Colonic mucosa (tissue), 4 donors: Measurements from ENCODE around the gene NFKBIE. TPM values are rescaled to one million over a fixed set of nuclear protein-coding genes. Genes with fewer than 3 reads are reported as not detected.

Experiments used
- DNase-seq: peaks from one replicate; pipeline ENCODE4 v3.0.0-alpha.2; 2020
- H3K27ac ChIP-seq: fragments of 200-600 bp; one replicate; pipeline ENCODE4 v1.8.0; 2021
- H3K27me3 ChIP-seq: fragments of 200-600 bp; one replicate; pipeline ENCODE4 v1.8.0; 2021
- H3K36me3 ChIP-seq: fragments of 200-600 bp; one replicate; pipeline ENCODE4 v1.8.0; 2021
- H3K4me1 ChIP-seq: fragments of 200-600 bp; one replicate; pipeline ENCODE4 v1.8.0; 2021; ENCODE audit warnings: mild to moderate bottlenecking
- H3K4me3 ChIP-seq: fragments of 200-600 bp; one replicate; pipeline ENCODE4 v1.8.0; 2021
- H3K9ac ChIP-seq, 2 donors: one replicate each; pipeline ENCODE4 v1.7.0; 2013; ENCODE audit warnings: control low read depth in 2 of 2, low read depth in 2 of 2, low read length in 2 of 2
- H3K9me3 ChIP-seq: fragments of 200-600 bp; one replicate; pipeline ENCODE4 v1.8.0; 2021
- CTCF ChIP-seq: fragments of 200-600 bp; IDR thresholded peaks from one replicate; pipeline ENCODE4 v1.8.0; 2022; ENCODE audit warnings: antibody characterized with exemption, mild to moderate bottlenecking
- intact Hi-C: fragments of 100-400 bp; cut with DNase I; formaldehyde crosslinking; loops from one replicate; pipeline ENCODE4 v1.14.1; 2022
- total RNA-seq, 2 donors: library from RNA; stranded (reverse); fragmentation: NEBNext Ultra II Directional in 1 of 2; extraction: Animal tissue kit (Norgen Biotek cat#: 25700) in 1 of 2; gene quantifications; one replicate each; pipeline ENCODE4 v1.2.1, GENCODE V29; 2021
- donor health status: healthy.
- donor health status: DM: no; HTN: no; CAD: no.
- donor health status: DM: no; HTN: no; CAD: no.

Gene NFKBIE
- total RNA-seq, 2 donors from 2014 or later, result 11.9 to 18.8 TPM

GRCh38 chr6:44286285-44286565, 20.9 kb upstream of the NFKBIE start:
- Histone ChIP-seq H3K9me3 (no peaks in the 10 kb centered on the region), H3K4me1 (no peaks in the 10 kb centered on the region), H3K27me3 (peaks cover 7% of the 10 kb centered on the region), H3K4me3 (no peak overlapping the region), H3K27ac (no peak overlapping the region), H3K36me3 (no peaks in the 10 kb centered on the region), H3K9ac (no peak overlapping the region)
- TF ChIP-seq CTCF, result no peak
- intact Hi-C loops, result no loop called here
- DNase-seq, result no peak

GRCh38 chr6:44285552-44286284, 20.4 kb upstream of the NFKBIE start:
- no peaks in the 10 kb centered on the region for H3K4me1 ChIP-seq
- intact Hi-C loops, result no loop called here
- H3K27me3 ChIP-seq, result peaks cover 7% of the 10 kb centered on the region
- no peaks in the 10 kb centered on the region for H3K36me3 ChIP-seq
- no peak overlapping the region for H3K27ac ChIP-seq
- no peak overlapping the region for H3K4me3 ChIP-seq
- DNase-seq, result no peak
- no peaks in the 10 kb centered on the region for H3K9me3 ChIP-seq
- no peak for TF ChIP-seq CTCF
- no peak overlapping the region for H3K9ac ChIP-seq

GRCh38 chr6:44284867-44285266, 19.5 kb upstream of the NFKBIE start:
- peaks cover 7% of the 10 kb centered on the region for H3K27me3 ChIP-seq
- no peak overlapping the region for H3K9ac ChIP-seq

GRCh38 chr6:44284121-44284520, 18.8 kb upstream of the NFKBIE start:
- Histone ChIP-seq H3K9ac (no peak overlapping the region), H3K36me3 (no peaks in the 10 kb centered on the region), H3K27me3 (peaks cover 7% of the 10 kb centered on the region), H3K4me3 (no peak overlapping the region), H3K9me3 (no peaks in the 10 kb centered on the region), H3K4me1 (no peaks in the 10 kb centered on the region), H3K27ac (no peak overlapping the region)
- intact Hi-C loops, result no loop called here
- no peak for TF ChIP-seq CTCF
- DNase-seq, result no peak

More at GRCh38 chr6:44284867-44285266, 19.5 kb upstream of the NFKBIE start:
- Histone ChIP-seq H3K36me3 (no peaks in the 10 kb centered on the region), H3K9me3 (no peaks in the 10 kb centered on the region), H3K4me3 (no peak overlapping the region), H3K4me1 (no peaks in the 10 kb centered on the region), H3K27ac (no peak overlapping the region)
- intact Hi-C loops, result no loop called here
- no peak for TF ChIP-seq CTCF
- no peak for DNase-seq

- H3K36me3 ChIP-seq, result no peaks in the 10 kb centered on the region
- no peak overlapping the region for H3K27ac ChIP-seq
- H3K4me3 ChIP-seq, result no peak overlapping the region
- peaks cover 21% of the 10 kb centered on the region for H3K27me3 ChIP-seq
- DNase-seq, result no peak
- no peak overlapping the region for H3K9ac ChIP-seq
- peaks cover 4% of the 10 kb centered on the region for H3K4me1 ChIP-seq
- no peaks in the 10 kb centered on the region for H3K9me3 ChIP-seq
- intact Hi-C loops, result no loop called here
- TF ChIP-seq CTCF, result no peak
These were observed 13.7 kb upstream of the NFKBIE start for GRCh38 chr6:44278774-44279697.
